Measurements from ENCODE around the gene VILL. TPM values are rescaled to one million over a fixed set of nuclear protein-coding genes. Genes with fewer than 3 reads are reported as not detected.

The VILL gene
- total and polyA plus RNA-seq, 12 donors = 1.7 to 18.0 (median 7.3) TPM

- Histone ChIP-seq H3K9me3 (replicated peaks in 1 of 3) (no peaks in the 10 kb centered on the region), H3K4me3 (no peak overlapping the region), H3K27me3 (no peaks in the 10 kb centered on the region), H3K27ac (no peak overlapping the region), H3K36me3 (replicated peaks in 1 of 2) (no peaks in the 10 kb centered on the region), H3K4me1 (replicated peaks in 1 of 2) (no peaks in the 10 kb centered on the region)
- peak in 1 of 7 donors; percentile 9 for DNase-seq
- intact Hi-C loops (cut with DNase I) = no loop called here
- no peak for TF ChIP-seq CTCF (IDR thresholded peaks at IDR 0.05)
- no peak for TF ChIP-seq POLR2A (IDR thresholded peaks at IDR 0.05)
- WGBS, 4 donors = 60 to 81% (median 77%) methylated on average over 2 to 3 of the region's 3 CpGs
Measured at GRCh38 chr3:38036906-38037305, 46.3 kb downstream of the VILL start.

GRCh38 chr3:38038447-38038911 is 47.9 kb downstream of the VILL start:
- no peaks in the 10 kb centered on the region for H3K4me1 ChIP-seq (replicated peaks in 1 of 2)
- peak in 1 of 7 donors; percentile 4 for DNase-seq
- H3K27ac ChIP-seq = no peak overlapping the region
- no peaks in the 10 kb centered on the region for H3K9me3 ChIP-seq (replicated peaks in 1 of 3)
- peak overlapping the region in 1 of 4 donors; percentile 51 for H3K4me3 ChIP-seq
- H3K27me3 ChIP-seq = no peaks in the 10 kb centered on the region
- no peaks in the 10 kb centered on the region for H3K36me3 ChIP-seq (replicated peaks in 1 of 2)
- intact Hi-C loops (cut with DNase I) = no loop called here
- no peak for TF ChIP-seq CTCF (IDR thresholded peaks at IDR 0.05)
- no peak for TF ChIP-seq POLR2A (IDR thresholded peaks at IDR 0.05)
- 79 to 93% (median 86%) methylated on average over 5 of the region's 5 CpGs for WGBS, 4 donors

- peak in 6 of 7 donors; percentile 46 to 74 (median 51) for DNase-seq
- H3K4me1 ChIP-seq (replicated peaks in 1 of 2) = no peaks in the 10 kb centered on the region
- H3K36me3 ChIP-seq (replicated peaks in 1 of 2) = no peaks in the 10 kb centered on the region
- H3K27me3 ChIP-seq = no peaks in the 10 kb centered on the region
- TF ChIP-seq CTCF (IDR thresholded peaks at IDR 0.05) (no peak), POLR2A (IDR thresholded peaks at IDR 0.05) (no peak)
- intact Hi-C loops (cut with DNase I) = no loop called here
- no peak within 1 kb of the TSS for H3K27ac ChIP-seq
- WGBS, 4 donors = 15 to 26% (median 22%) methylated on average over 39 to 67 of the region's 67 CpGs
- H3K9me3 ChIP-seq (replicated peaks in 1 of 3) = no peaks in the 10 kb centered on the region
- H3K4me3 ChIP-seq = peak within 1 kb of the TSS in 2 of 4 donors; percentile 14 to 51
Measured at GRCh38 chr3:38039101-38039898, 48.7 kb downstream of the VILL start, which contains the start of gene DLEC1. Gene DLEC1 (plus strand): TSS chr3:38039208. CDS start chr3:38039226, 18 bp downstream.

- H3K4me3 ChIP-seq = peak overlapping the region in 1 of 4 donors; percentile 51
- peak in 6 of 7 donors; percentile 41 to 76 (median 56) for DNase-seq
- H3K36me3 ChIP-seq (replicated peaks in 1 of 2) = no peaks in the 10 kb centered on the region
- intact Hi-C loops (cut with DNase I) = no loop called here
- H3K27ac ChIP-seq = no peak overlapping the region
- TF ChIP-seq CTCF (IDR thresholded peaks at IDR 0.05) = no peak
- H3K27me3 ChIP-seq = no peaks in the 10 kb centered on the region
- 47 to 64% (median 60%) methylated on average over 11 of the region's 11 CpGs for WGBS, 4 donors
- no peaks in the 10 kb centered on the region for H3K4me1 ChIP-seq (replicated peaks in 1 of 2)
- H3K9me3 ChIP-seq (replicated peaks in 1 of 3) = no peaks in the 10 kb centered on the region
Measured at GRCh38 chr3:38039899-38040261, 49.3 kb downstream of the VILL start.

Data from adrenal gland (tissue), 12 donors.